Measurements from ENCODE around the gene TOX3.

Gene TOX3

GRCh38 chr16:52393448-52393847 is 153.5 kb downstream of the TOX3 start:
- Histone ChIP-seq H3K36me3 (ENCODE audit: insufficient read depth, low read length) (no peaks in the 10 kb centered on the region), H3K9ac (ENCODE audit: insufficient read length) (no peak overlapping the region), H3K9me3 (ENCODE audit: low read depth, low read length) (no peaks in the 10 kb centered on the region), H3K4me3 (no peak overlapping the region), H3K27ac (no peak overlapping the region)
- TF ChIP-seq EZH2 (IDR thresholded peaks at IDR 0.05) (no peak), POLR2AphosphoS5 (IDR thresholded peaks at IDR 0.05; ENCODE audit: borderline replicate concordance, low read depth, low read length) (no peak), FOXP2 (optimal IDR thresholded peaks at IDR 0.05; ENCODE audit: control extremely low read depth, extremely low read length, insufficient read depth) (no peak)
- no peak for DNase-seq (ENCODE audit: low read depth, low spot score)

GRCh38 chr16:52389045-52389444 is 157.9 kb downstream of the TOX3 start:
- no peak for TF ChIP-seq EZH2 (IDR thresholded peaks at IDR 0.05)
- no peak for TF ChIP-seq FOXP2 (optimal IDR thresholded peaks at IDR 0.05; ENCODE audit: control extremely low read depth, extremely low read length, insufficient read depth)
- no peak for TF ChIP-seq POLR2AphosphoS5 (IDR thresholded peaks at IDR 0.05; ENCODE audit: borderline replicate concordance, low read depth, low read length)
- Histone ChIP-seq H3K27ac (no peak overlapping the region), H3K9ac (ENCODE audit: insufficient read length) (no peak overlapping the region), H3K4me3 (no peak overlapping the region), H3K36me3 (ENCODE audit: insufficient read depth, low read length) (no peaks in the 10 kb centered on the region), H3K9me3 (ENCODE audit: low read depth, low read length) (no peaks in the 10 kb centered on the region)
- no peak for DNase-seq (ENCODE audit: low read depth, low spot score)

Data from SK-N-MC (cell line).